ENCODE measurements around the gene SARM1.

The SARM1 gene

DNA sequence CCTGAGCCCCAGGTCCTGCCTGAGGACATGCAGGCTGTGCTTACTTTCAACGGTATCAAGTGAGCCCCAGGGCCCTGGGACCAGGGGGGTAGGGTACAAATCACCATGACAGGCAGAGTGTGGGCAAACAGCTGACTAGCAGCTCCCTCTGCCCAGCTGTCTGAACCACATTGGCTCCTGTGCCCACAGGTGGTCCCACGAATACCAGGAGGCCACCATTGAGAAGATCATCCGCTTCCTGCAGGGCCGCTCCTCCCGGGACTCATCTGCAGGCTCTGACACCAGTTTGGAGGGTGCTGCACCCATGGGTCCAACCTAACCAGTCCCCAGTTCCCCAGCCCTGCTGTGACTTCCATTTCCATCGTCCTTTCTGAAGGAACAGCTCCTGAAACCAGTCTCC is 24.5 kb downstream of the SARM1 start:
- DNase-seq (ENCODE audit: low read depth): no peak

DNA sequence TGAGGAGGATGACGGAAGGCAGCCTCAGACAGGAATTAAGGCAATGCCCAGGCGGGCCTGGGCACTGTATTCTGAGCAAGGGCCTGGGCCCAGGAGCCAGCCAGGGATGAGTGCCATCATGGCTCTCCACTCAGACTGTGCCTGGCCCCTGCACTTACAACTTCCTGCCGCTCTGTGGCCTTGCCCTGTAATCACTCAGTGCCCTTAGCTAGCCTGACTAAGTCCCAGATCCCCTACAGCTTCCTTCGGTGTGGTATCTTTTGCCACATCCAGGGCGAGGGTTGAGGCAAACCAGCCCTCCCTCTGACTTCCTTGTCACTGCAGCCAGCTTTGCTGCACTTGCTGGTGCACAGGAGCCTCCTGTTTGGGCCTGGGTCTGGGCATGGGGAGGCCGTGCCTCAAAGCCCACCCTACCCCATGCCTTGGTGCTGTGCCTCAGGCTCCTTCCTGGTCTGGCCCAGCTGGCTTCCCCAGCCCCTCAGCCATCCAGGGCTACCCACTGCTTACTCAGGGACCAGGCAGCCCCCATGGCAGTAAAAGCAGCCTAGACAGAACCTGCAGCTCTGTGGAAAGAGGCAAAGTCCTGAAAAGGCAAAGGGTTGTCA is 25.2 kb downstream of the SARM1 start:
- DNase-seq (ENCODE audit: low read depth): no peak

DNA sequence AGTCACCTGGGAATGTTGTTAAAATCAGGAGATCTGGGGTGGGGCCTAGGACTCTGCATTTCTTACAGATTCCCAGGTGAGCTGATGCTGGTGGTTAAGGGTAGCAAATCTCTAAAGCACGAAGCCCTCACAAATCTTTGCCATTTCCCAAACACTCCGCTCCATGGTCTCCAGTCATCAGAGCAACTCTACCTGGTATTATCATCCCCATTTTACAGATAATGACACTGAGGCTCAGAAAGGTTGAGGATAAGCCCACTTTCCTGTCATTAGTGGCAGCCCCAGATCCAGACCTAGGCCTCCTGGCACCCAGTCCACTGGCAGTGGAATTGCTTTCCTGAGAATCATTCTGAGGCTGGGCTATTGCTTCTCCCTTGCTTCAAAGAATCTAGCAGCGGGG is 25.8 kb downstream of the SARM1 start:
- no peak for DNase-seq (ENCODE audit: low read depth)

DNA sequence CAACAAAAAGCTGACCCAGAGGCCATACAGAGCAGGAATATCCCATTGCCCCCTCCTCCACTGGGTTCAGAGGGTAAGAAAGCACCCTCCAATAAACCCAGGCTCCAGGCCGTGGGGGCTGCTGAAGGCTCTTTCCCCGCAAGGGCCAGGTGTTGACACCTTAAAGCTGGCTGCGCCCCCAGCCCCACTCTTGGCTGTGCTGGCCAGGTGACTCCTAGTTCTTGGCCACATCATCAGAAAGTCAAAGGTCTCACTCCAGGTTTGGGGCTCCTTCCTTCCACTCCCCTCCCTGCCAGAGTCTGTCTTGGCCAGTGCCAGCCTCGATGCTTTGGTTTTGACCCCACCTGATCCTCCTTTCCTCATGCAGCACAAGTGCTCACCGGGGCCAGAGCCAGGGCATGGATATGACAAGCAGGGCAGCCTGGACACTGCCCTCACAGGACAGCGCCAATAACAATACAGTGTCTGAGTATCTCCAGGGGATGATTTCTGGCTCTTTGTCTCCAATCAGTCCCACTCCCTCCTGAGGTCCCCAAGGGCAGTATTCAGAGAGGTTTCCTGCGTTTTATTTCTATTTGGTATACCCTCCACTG is 26.3 kb downstream of the SARM1 start:
- no peak for DNase-seq (ENCODE audit: low read depth)

GRCh38 chr17:28398280-28398981 is 26.9 kb downstream of the SARM1 start:
- no peak for DNase-seq (ENCODE audit: low read depth)

DNA sequence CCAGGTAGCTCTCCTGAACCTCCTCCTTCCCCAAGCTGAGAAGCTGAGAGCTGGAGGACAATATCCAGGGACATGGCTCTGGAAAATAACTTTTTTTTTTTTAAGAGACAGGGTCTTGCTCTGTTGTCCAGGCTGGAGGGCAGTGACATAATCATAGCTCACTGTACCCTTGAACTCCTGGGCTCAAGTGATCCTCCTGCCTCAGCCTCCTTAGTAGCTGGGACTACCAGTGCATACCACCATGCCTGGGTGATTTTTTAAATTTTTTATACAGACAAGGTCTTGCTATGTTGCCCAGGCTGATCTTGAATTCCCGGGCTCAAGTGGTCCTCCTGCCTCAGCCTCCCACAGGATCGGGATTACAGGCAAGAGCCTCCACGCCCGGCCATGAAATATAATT is 28.3 kb downstream of the SARM1 start:
- DNase-seq (ENCODE audit: low read depth): no peak

GRCh38 chr17:28402224-28402630 is 30.7 kb downstream of the SARM1 start:
- DNase-seq (ENCODE audit: low read depth): no peak

- DNase-seq (ENCODE audit: low read depth): no peak
Observed at GRCh38 chr17:28402844-28403243, 31.4 kb downstream of the SARM1 start.

DNA sequence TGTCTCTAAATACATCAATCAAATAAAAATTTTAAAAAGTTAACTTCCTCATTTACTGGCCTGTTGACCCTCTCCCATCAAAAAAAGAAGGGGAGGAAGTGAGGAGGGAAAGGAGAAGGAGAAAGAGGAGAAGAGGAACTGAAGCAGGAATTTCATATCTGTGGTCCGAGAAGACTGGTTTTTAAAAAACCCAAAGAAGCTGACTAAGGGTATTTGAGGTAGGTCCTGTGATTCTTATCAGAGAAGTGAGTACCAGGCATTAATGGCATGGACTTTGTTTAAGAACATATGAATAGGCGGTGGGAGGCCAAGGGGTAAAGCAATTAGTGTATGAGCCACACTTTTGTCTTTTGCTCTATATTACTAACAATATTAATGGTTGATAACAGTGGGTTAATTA is 32.5 kb downstream of the SARM1 start:
- DNase-seq (ENCODE audit: low read depth): no peak

DNA sequence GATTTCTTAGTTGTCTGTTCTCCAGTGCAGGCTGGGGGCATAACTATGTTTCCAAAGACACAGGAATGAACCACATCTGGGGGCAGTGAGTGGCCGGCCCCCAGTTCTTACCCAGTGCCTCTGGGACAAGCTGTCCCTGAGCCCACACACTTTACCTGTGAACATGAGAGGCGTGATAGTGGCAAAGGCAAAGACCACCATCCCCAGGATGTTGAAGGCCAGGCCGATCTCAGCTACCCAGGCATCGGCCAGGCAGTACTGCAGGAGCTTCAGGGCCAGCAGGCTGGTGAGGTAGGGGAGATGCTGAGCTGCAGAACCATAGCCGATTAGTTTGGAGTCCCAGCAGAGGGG is 32.9 kb downstream of the SARM1 start:
- DNase-seq (ENCODE audit: low read depth): no peak

DNA sequence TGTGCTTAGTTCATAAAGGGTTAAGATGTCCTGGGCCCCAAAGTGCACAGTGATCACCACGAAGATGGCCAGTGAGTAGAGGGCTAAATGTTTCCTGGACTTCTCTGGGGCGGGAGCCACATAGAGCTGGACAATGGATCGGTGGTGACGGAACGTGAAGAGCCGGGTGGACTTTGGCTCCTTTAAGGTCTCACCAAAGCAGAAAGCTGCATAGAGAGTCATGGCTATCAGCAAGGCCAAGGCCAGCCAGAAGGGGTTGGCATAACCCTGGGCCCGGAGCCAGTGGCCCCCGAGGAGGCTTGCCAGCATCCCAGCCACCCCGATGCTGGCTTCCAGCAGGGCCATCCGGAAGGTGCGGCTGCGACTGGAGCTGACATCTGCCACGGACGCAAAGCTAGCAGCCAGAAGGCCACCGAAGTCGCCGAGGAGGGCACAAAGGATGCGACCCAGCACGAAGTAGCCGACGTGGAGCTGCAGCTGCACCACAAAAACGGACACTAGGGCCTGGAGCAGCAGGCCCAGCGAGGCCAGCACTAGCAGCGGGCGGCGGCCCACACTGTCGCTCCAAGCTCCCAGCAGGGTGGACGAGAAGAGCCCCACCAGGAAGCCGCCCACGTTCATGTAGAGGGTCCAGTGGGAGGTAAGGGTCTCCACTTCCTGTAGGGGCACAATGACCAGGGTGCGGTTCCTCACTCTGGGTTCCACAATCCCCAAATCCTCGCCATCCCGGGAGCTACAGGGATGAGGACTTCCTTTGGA is 33.5 kb downstream of the SARM1 start:
- DNase-seq (ENCODE audit: low read depth): no peak

- DNase-seq (ENCODE audit: low read depth): peak; percentile 61
Observed at GRCh38 chr17:28405632-28406472, 34.4 kb downstream of the SARM1 start, which contains the start of gene SLC46A1. TSS of gene SLC46A1 (minus strand) at chr17:28406212. CDS start at chr17:28406114, 98 bp downstream.

DNA sequence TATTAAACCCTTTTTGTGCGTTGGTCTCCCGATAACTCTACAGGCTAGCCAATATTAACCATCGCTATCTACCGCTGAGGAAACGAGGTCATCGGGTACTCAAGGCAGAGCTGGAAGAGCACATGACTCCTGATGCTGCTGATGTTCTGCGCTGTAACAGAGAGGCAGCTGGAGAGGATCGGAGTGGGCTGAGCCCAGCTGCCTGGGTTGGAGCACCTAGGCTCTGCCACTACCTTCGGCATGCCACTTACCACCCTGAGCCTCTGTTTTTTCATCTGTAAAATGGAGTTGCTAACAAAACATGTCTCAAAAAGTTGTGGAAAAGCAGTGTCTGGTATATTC is 35.0 kb downstream of the SARM1 start:
- no peak for DNase-seq (ENCODE audit: low read depth)

- DNase-seq (ENCODE audit: low read depth): no peak
Observed at GRCh38 chr17:28407130-28407973, 35.9 kb downstream of the SARM1 start.

DNA sequence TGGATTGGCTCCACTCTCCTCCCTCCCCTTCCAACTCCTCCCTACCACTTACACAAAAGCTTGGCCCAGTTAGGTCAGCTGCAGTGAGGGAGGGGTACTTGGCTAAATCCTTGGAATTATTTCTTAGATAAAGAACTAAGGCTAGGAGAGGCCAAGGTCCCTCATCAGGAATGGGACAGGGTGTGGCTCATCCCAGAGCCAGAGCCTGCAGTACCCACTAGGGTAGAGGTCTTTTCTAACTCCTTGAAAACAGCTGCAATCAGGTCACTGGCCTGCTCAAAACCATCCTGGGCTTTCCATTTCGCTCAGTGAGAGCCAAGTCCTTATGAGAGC is 36.4 kb downstream of the SARM1 start:
- DNase-seq (ENCODE audit: low read depth): no peak

DNA sequence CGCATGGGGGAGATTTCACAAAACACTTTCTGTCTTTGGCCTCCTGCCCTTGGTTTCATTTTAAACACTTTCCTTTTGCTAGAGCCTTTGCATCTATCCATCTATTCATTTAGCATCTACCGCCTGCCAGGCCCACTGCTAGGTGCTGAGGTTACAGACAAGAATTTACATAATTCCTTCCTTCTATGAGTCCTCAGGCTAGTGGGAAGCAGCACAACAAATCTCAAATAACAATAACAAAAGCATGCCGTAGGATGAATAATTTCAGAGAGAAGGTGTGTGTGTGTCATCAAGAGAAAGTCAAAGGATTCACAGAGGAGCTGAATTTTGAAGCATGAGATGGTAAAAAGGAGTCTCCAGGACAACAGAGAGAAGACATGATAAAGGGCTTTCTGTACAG is 40.6 kb downstream of the SARM1 start:
- no peak for DNase-seq (ENCODE audit: low read depth)

DNA sequence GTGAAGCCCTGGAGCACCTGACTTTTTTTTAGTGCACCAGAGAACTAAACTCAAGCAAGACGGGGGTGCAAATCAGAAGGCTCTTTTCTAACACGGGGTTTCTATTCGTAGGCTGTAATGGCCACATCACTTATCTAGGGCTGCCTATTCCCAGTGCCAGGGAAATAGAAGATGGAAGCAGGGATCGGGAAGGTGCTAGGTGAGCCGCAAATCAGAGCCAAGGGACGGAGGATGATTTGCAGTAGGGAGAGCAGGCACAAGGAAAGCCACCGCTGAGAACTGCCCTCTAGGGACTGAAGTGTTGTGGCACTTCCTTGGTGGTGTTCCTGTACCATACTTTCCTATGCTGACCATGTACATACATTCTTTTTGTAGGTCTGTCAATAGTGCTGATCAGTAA is 42.3 kb downstream of the SARM1 start:
- DNase-seq (ENCODE audit: low read depth): no peak

DNA sequence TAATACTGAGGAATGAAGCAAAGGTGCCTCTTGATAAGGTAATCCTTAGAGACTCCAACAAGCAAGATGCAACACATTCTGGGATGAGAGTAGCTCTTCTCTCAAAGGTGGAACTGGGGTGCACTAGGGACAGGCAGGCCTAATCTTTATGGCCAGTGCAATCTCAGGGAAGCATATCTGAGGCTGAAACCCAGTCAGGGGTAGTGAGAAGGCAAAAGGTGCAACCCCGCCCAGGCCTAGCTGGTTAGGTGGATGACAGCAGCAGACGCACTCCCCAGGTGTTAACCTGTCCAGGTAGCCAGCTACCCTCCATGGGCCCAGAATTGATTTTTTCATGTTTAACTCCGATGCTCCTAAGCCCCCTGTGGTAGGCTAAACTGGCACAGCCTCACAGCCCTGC is 44.4 kb downstream of the SARM1 start:
- no peak for DNase-seq (ENCODE audit: low read depth)

- DNase-seq (ENCODE audit: low read depth): peak; percentile 33
Observed at GRCh38 chr17:28416703-28417311, 45.3 kb downstream of the SARM1 start.

- no peak for DNase-seq (ENCODE audit: low read depth)
Observed at GRCh38 chr17:28421787-28422305, 50.4 kb downstream of the SARM1 start.

- no peak for DNase-seq (ENCODE audit: low read depth)
Observed at GRCh38 chr17:28425206-28425605, 53.7 kb downstream of the SARM1 start.
